Measurements from ENCODE around the gene TFAP2A.

- TF ChIP-seq RAD21 (conservative IDR thresholded peaks at IDR 0.05 in 1 of 2, IDR thresholded peaks at IDR 0.05 in 1 of 2) (no peak), CTCF (IDR thresholded peaks at IDR 0.05) (no peak)
These were observed 9.9 kb downstream of the TFAP2A start for GRCh38 chr6:10404799-10405512.
